Ammon's horn (tissue), 1 donor: ENCODE measurements around the gene LENG9.

Experiments used
- DNase-seq: peaks from one replicate; pipeline ENCODE4 v3.0.0-alpha.2; 2016; ENCODE audit warnings: low spot score

LENG9 gene

GRCh38 chr19:54439174-54439851 is 24.3 kb downstream of the LENG9 start:
- peak; percentile 89 for DNase-seq

DNA sequence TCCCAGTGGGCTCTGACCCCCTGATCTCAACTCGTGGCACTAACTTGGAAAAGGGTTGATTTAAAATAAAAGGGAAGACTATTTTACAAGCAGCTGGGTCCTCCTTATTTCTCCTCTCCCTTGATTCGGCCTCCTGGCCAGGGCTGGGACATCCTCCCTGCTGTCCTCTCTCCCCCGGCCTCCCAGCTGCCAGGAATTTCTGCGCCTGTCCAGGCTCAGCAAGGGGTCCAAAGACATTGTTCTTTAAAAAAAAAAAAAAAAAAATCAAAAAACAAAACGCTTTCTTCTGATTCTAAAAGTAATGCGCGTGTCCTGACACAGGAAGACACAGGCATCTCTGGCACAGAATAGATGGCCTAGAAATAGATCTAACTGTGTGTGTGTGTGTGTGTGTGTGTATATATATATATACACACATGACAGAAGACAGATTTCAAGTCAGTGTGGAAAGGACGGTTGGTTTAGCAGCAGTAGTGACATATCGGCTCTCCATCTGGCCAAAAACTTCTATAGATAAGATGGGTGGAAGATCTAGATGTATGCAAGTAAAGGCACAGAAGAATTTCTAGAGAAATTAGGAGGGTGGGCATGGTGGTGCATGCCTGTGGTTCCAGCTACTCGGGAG is 26.8 kb downstream of the LENG9 start:
- no peak for DNase-seq

GRCh38 chr19:54436031-54436523 is 27.5 kb downstream of the LENG9 start:
- no peak for DNase-seq

DNA sequence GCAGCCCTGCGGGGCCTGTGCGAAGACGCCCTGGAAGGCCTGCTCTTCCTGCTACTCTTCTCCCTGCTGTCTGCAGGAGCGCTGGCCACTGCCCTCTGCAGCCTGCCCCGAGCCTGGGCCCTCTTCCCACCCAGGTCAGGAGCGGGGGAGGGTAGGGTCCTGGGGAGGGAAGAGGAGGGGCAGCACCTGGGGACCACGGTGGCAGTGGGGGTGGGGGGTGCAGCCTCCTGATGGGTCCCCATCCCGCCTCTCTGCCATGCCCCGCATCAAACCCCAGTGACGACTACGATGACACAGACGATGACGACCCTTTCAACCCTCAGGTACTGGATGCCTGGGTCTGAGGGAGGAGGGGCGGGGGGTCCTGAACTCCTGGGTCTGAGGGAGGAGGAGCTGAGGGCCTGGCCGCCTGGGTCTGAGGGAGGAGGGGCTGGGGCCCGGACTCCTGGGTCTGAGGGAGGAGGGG is 28.0 kb downstream of the LENG9 start:
- no peak for DNase-seq

- no peak for DNase-seq
These were observed 28.7 kb downstream of the LENG9 start for GRCh38 chr19:54434873-54435214.

DNA sequence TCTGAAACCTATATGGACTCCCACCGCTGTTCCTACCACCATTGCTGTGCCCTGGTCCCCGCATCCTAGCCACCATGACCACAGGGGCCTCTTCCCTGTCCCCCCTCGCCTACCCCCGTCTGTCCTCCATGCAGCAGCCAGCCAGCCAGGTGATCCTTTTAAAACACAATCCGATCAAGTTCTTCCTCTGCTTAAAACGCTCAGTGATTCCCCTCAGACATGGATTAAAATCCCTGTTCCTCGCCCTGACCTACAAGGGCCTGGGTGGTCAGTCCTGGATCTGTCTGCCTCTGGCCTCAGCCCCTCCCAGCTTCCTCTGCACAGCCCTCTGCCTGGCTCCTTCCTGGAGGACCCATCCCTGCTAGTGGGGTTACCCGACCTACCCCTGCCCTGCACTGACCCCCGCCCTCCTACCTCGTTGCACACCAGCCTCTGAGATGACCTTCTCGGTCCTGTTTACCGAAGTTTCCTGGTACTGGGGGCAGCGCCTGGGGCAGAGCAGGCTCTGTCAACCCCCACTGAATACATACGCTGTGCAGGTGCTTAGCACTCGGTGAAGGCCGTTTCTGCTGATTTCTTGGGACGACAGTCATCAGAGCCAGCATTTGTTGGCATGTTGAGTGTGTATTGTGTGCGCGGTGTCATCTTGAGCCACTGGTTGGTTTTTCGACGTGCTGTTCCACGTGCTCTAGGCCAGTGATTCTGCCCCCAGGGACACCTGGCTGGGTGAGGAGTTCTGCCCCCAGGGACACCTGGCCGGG is 29.3 kb downstream of the LENG9 start:
- no peak for DNase-seq

DNA sequence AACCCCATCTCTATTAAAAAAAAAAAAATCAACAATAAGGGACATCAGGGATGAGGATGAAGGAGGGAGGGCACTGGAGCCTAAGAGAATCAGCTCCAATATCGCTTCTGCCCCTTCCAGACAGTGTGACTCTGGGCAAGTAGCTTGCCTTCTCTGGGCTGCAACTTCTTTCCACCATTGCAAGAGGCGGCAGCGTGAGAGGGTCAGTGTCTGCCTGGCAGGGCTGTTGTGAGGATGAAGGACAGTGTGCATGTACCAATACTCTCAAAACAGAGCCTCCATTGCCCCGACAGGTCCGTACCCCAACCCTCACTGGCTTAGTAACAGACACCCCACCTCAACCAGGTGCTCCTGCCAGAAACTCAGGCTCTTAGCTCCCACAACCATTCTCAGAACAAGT is 29.9 kb downstream of the LENG9 start:
- DNase-seq, result no peak

GRCh38 chr19:54432144-54432738 is 31.3 kb downstream of the LENG9 start:
- DNase-seq, result no peak

DNA sequence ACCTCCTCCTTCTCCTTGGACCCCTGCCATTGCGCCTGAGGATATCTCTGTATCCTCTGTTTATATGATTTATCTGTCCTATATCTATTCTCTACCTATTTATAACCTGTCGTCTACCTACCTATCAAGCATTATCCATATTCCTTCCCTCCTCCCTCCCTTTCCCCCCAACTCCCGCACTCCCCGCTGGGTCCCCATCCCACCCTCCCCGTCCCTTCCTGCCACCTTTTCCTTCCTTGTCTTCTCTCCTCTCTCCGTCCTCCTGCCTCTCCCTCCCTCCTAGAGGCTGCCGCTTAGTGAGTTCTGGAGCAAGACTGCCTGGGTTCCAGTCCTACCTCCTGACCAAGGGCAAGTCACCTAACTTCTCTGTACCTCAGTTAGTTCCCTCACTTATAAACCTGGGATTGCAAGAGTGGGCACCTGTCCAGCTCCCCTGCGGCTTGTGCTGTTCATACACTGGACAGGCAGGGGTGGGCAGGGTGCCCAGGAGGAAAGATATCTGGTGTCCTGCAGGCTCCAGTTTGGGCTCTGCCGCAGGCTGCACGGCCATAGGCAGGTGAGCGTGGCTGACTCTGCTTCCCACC is 32.2 kb downstream of the LENG9 start:
- no peak for DNase-seq

GRCh38 chr19:54430306-54431254 is 33.0 kb downstream of the LENG9 start:
- peak; percentile 78 for DNase-seq

DNA sequence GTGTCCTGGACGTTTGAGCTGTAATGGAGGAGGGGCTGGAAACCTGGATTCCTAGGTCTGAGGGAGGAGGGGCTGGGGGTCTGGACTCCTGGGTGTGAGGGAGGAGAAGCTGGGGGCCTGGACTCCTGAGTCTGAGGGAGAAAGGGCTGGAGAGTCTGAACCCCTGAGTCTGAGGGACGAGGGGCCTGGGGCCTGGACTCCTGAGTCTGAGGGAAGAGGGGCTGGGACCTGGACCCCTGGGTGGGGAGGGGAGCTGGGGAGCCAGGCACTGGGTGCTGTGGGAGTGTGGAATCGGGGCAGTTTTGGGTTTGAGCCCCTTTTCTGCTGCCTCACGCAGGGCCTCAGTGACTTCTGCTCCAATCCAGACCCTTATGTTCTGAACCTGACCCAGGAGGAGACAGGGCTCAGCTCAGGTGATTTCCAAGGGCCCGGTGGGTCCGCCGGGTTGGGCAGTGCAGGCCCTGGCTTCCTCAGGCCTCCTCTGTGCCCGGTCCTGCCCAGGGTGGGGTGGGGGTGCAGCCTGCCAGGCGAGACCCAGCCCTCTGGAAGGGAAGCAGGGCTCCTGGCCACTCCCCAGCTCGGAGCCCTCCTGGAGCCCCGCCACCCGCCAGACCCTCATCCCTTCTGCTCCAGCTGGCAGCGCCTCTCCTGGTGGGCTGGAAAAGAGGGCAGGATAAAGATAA is 33.9 kb downstream of the LENG9 start:
- no peak for DNase-seq

DNA sequence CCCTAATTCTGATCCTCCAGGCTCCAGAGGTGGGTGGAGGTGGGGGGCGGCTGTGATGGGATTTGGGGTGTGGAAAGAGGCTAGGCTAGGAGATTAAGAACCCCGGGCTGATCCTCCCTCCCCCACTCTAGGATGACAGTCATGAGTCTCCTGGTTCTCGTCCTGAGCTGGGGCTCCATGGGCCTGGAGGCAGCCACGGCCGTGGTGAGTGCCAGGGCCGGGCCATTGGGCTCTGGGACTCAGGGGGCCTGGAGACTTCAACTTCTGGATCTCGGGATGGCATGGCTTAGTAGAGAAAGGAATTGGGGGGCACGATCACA is 34.4 kb downstream of the LENG9 start:
- no peak for DNase-seq

GRCh38 chr19:54428323-54429175 is 35.0 kb downstream of the LENG9 start:
- DNase-seq, result no peak

- DNase-seq, result no peak
These were observed 36.0 kb downstream of the LENG9 start for GRCh38 chr19:54427586-54427985.

GRCh38 chr19:54426291-54426931 is 37.2 kb downstream of the LENG9 start:
- peak; percentile 75 for DNase-seq

GRCh38 chr19:54425382-54425723 is 38.2 kb downstream of the LENG9 start:
- no peak for DNase-seq

GRCh38 chr19:54424660-54425381 is 38.8 kb downstream of the LENG9 start:
- no peak for DNase-seq

GRCh38 chr19:54424201-54424600 is 39.4 kb downstream of the LENG9 start:
- DNase-seq, result no peak

- no peak for DNase-seq
These were observed 41.4 kb downstream of the LENG9 start for GRCh38 chr19:54422136-54422535.
